MM.1S (cell line): ENCODE data around the gene ELF5.

Source experiments
- EZH2 ChIP-seq: fragments of 300-600 bp; sonication (generic); optimal IDR thresholded peaks from 2 replicates; pipeline ENCODE3; 2017; ENCODE audit warnings: low read depth, mild to moderate bottlenecking, antibody characterized with exemption, low read length, mixed read lengths
- EZH2phosphoT487 ChIP-seq: fragments of 300-600 bp; sonication (generic); IDR thresholded peaks from 2 replicates; pipeline ENCODE4 v1.6.1; 2018; ENCODE audit warnings: antibody characterized with exemption, low read length
- TF ChIP-seq, protein P1 (sequence below): fragments of 300-600 bp; sonication (generic); IDR thresholded peaks from 2 replicates; pipeline ENCODE4 v1.5.1; 2016; ENCODE audit warnings: antibody characterized with exemption, low read length, mixed read lengths

DNA sequence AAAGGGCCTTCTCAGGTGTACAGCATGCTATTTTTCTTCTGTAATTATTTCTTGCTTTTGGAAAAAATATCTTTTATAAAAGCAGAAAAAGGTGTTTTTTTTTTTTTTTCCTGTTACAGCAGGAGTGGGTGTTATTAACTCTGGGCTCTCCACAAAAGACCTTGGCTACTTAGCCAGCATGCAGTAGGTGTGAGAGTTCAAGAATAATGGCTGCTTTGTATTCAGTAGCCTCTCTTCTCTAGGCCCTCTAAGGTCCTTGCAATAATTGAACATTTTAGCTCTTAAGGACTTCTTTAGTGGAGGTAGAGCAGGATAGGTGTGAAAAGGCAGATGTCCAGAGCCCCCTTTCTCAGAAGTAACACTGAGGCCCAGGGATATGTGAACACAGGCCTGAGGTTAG, 3.4 kb downstream of the ELF5 start:
- TF ChIP-seq EZH2phosphoT487 (no peak), EZH2 (no peak)
- TF ChIP-seq, protein P1, sequence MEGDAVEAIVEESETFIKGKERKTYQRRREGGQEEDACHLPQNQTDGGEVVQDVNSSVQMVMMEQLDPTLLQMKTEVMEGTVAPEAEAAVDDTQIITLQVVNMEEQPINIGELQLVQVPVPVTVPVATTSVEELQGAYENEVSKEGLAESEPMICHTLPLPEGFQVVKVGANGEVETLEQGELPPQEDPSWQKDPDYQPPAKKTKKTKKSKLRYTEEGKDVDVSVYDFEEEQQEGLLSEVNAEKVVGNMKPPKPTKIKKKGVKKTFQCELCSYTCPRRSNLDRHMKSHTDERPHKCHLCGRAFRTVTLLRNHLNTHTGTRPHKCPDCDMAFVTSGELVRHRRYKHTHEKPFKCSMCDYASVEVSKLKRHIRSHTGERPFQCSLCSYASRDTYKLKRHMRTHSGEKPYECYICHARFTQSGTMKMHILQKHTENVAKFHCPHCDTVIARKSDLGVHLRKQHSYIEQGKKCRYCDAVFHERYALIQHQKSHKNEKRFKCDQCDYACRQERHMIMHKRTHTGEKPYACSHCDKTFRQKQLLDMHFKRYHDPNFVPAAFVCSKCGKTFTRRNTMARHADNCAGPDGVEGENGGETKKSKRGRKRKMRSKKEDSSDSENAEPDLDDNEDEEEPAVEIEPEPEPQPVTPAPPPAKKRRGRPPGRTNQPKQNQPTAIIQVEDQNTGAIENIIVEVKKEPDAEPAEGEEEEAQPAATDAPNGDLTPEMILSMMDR = no peak
